Panc1 (cell line): ENCODE measurements around the gene GGA1.

ENCODE experiments used
- POLR2AphosphoS5 ChIP-seq: IDR thresholded peaks from 2 replicates; pipeline ENCODE4 v1.6.1; 2012; ENCODE audit warnings: mild to moderate bottlenecking, low read depth, low read length, moderate library complexity
- SIN3A ChIP-seq: IDR thresholded peaks from 2 replicates; pipeline ENCODE4 v1.6.1; 2012; ENCODE audit warnings: low read depth, mild to moderate bottlenecking, low read length, moderate library complexity, borderline replicate concordance; ENCODE audit not compliant: insufficient read depth
- TCF7L2 ChIP-seq: IDR thresholded peaks from 2 replicates; pipeline ENCODE4 v1.6.1; 2011; ENCODE audit warnings: mild to moderate bottlenecking, low read depth, low read length, inconsistent platforms
- TF ChIP-seq, protein P1 (sequence below): fragments of 450-650 bp; IDR thresholded peaks from 2 replicates; pipeline ENCODE4 v1.5.1; 2017; ENCODE audit warnings: mild to moderate bottlenecking
- TF ChIP-seq, protein P2 (sequence below), 2 experiments: IDR thresholded peaks; 2 replicates each; pipeline ENCODE4 v1.6.1; 2011 to 2012; ENCODE audit warnings: low read depth in 2 of 2, control low read depth in 1 of 2, low read length in 1 of 2, mild to moderate bottlenecking in 1 of 2, moderate library complexity in 1 of 2; ENCODE audit not compliant: insufficient read depth in 1 of 2

DNA sequence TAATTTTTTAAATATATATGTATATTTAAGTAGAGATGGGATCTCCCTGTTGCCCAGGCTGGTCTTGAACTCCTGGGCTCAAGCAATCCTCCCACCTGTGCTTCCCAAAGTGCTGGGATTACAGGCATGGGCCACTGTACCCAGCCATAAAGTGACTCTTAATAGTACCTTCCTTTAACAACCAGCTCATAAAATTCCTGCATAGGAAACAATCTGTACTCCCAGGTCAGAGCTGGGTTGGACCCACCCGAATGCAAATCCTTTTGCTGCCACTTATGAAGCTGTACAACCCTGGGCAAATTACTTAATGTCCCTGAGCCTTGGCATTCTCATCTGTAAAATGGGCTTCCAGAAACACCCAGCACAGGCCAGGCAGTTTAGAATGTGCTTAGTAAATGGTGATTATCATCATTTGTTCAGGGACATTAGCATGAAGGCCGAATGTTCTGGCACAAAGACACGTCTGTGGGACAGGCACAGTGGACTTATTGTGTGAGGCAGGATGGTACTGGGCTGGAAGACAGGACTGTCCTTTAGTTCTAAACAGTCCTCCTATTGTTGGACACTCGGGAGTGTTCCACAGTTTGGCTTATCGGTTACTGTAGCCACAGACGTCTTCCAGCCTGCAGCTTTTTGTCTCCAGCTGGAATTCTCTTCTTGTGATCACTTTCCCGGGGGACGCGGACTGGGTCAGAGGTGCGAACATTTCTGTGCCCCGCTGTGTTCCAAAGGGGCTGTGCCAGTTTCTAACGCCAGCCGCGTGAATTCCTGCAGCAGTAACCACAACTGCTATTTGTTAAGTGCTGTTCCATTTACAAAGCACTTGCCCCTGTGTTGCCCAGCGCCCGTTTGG lies 55.8 kb downstream of the GGA1 start:
- TF ChIP-seq POLR2AphosphoS5 (no peak), TCF7L2 (no peak), SIN3A (no peak)
- TF ChIP-seq, protein P1, sequence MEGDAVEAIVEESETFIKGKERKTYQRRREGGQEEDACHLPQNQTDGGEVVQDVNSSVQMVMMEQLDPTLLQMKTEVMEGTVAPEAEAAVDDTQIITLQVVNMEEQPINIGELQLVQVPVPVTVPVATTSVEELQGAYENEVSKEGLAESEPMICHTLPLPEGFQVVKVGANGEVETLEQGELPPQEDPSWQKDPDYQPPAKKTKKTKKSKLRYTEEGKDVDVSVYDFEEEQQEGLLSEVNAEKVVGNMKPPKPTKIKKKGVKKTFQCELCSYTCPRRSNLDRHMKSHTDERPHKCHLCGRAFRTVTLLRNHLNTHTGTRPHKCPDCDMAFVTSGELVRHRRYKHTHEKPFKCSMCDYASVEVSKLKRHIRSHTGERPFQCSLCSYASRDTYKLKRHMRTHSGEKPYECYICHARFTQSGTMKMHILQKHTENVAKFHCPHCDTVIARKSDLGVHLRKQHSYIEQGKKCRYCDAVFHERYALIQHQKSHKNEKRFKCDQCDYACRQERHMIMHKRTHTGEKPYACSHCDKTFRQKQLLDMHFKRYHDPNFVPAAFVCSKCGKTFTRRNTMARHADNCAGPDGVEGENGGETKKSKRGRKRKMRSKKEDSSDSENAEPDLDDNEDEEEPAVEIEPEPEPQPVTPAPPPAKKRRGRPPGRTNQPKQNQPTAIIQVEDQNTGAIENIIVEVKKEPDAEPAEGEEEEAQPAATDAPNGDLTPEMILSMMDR, result no peak
- TF ChIP-seq, protein P2, sequence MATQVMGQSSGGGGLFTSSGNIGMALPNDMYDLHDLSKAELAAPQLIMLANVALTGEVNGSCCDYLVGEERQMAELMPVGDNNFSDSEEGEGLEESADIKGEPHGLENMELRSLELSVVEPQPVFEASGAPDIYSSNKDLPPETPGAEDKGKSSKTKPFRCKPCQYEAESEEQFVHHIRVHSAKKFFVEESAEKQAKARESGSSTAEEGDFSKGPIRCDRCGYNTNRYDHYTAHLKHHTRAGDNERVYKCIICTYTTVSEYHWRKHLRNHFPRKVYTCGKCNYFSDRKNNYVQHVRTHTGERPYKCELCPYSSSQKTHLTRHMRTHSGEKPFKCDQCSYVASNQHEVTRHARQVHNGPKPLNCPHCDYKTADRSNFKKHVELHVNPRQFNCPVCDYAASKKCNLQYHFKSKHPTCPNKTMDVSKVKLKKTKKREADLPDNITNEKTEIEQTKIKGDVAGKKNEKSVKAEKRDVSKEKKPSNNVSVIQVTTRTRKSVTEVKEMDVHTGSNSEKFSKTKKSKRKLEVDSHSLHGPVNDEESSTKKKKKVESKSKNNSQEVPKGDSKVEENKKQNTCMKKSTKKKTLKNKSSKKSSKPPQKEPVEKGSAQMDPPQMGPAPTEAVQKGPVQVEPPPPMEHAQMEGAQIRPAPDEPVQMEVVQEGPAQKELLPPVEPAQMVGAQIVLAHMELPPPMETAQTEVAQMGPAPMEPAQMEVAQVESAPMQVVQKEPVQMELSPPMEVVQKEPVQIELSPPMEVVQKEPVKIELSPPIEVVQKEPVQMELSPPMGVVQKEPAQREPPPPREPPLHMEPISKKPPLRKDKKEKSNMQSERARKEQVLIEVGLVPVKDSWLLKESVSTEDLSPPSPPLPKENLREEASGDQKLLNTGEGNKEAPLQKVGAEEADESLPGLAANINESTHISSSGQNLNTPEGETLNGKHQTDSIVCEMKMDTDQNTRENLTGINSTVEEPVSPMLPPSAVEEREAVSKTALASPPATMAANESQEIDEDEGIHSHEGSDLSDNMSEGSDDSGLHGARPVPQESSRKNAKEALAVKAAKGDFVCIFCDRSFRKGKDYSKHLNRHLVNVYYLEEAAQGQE (IDR thresholded peaks at IDR 0.05; ENCODE audit: insufficient read depth in 1 of 2, low read depth in 2 of 2, low read length in 1 of 2), result no peak
